Left renal cortex interstitium (tissue), 4 donors: Measurements from ENCODE around the gene ZNHIT1. TPM values are rescaled to one million over a fixed set of nuclear protein-coding genes. Genes with fewer than 3 reads are reported as not detected.
A peak's percentile ranks its signal among the peaks of the same experiment; 100 is the strongest.
"Not testable (repeated sequence)": the region's sequence is repeated elsewhere in the genome, so short reads cannot be mapped to it uniquely, and the experiment has no call there.

ENCODE experiments used
- DNase-seq, 4 donors: peaks; one replicate each; pipeline ENCODE4 v3.0.0-alpha.2; 2013; ENCODE audit warnings: low read depth in 4 of 4, low spot score in 2 of 4, missing footprints in 1 of 4
- polyA plus RNA-seq, 4 donors: library from polyadenylated mRNA; unstranded; fragments of 120-200 nt; gene quantifications; one replicate each; pipeline ENCODE4 v1.2.1, GENCODE V29; 2013; ENCODE audit not compliant: insufficient read length in 4 of 4

The ZNHIT1 gene
- polyA plus RNA-seq, 4 donors: 51.0 to 85.2 (median 71.8) TPM

DNA sequence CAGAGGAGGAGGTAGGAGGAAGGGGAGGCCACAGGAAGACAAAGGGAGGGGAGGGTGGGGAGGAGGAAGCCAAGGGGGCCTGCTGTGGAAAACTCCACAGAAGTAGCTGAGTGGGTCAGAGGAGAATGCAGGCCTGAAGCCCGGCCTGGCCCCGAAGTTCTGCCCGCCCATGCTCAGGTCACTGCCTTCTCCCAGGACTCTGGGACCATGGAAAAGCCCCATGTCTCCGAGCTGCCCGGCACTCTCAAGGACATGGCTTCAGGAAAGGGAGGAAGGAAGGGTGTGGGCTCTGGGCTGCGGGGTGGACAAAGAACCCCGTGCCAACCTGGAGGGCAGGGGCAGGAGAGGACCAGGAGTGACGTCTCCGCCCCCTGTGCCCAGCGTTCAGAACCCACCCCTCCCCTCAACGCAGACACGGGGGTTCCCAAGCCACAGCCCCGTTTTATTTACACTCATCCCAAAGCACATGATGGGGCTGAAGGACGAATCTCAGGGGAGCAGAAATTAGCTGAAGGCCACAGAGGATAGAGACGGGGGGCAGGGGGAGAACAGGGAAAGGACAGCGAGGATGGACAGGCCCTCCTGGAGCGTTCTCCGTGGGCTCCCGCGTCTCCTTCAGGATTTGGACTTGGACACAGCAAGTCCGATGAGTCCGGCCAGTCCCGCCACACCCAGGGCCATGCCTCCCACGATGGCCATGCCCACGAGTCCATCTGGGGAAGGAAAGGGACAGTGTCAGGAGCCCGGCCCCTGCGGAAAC lies 21.4 kb downstream of the ZNHIT1 start:
- no peak for DNase-seq

DNA sequence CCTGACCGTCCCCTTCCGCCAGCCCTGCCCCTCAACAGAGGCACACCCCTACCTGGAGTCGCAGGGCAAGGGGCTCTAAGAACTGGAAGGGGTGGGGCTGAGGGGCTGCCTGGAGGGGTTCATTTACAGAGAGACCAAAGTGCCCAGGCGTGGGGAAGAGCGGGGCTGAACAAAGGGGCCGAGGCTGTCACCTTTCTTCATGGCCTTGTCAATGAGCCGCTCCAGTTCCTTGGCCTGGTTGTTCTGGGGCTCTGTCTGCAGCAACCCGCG lies 21.9 kb downstream of the ZNHIT1 start:
- no peak for DNase-seq

DNA sequence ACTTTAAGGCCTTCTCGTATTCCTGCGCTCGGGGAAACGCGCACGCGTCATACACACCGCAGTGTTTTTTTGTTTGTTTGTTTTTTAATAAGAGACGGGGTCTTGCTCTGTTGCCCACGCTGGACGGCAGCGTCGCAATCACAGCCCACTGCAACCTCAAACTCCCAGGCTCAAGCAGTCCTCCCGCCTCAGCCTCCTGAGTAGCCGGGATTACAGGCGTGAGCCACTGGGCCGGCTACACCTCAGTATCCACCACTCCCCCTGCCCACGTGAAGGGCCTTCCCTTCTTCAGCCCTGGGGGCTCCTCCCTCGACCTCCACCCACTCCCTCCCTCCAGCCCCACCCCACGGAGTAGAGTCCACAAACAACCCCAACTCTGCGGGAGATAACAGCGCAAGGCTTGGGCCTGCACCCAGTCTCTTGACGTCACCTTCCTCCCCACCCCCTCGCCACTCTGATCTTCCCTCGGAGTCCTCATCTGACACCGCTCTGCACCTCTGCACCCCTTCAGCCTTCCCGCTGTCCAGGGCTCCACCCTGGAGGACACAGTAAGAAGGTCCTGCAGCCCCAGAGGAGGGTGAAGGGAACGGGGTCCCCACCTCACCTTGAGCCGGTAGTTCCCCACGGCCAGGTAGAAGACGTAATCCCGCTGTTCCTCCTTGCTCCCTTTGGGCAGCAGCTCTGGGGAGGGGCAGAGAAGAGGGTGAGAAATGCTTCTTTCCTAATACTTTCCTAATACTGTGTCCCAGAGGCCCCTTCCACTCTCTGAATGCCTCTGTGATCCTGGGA lies 22.5 kb downstream of the ZNHIT1 start:
- DNase-seq: no peak

DNA sequence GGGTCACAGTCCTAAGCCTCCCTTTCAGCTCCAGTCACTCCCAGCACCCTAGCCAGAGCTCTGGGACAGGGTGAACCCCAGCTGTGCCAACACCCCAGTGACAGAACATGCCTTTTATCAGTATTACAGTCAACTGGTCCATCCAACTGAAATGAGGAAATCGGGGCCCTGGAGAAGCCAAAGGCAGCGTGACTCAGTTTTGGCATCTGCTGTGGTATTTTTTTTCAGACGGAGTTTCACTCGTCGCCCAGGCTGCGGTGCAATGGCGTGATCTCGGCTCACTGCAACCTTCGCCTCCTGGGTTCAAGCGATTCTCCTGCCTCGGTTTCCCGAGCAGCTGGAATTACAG lies 23.0 kb downstream of the ZNHIT1 start:
- DNase-seq: no peak

DNA sequence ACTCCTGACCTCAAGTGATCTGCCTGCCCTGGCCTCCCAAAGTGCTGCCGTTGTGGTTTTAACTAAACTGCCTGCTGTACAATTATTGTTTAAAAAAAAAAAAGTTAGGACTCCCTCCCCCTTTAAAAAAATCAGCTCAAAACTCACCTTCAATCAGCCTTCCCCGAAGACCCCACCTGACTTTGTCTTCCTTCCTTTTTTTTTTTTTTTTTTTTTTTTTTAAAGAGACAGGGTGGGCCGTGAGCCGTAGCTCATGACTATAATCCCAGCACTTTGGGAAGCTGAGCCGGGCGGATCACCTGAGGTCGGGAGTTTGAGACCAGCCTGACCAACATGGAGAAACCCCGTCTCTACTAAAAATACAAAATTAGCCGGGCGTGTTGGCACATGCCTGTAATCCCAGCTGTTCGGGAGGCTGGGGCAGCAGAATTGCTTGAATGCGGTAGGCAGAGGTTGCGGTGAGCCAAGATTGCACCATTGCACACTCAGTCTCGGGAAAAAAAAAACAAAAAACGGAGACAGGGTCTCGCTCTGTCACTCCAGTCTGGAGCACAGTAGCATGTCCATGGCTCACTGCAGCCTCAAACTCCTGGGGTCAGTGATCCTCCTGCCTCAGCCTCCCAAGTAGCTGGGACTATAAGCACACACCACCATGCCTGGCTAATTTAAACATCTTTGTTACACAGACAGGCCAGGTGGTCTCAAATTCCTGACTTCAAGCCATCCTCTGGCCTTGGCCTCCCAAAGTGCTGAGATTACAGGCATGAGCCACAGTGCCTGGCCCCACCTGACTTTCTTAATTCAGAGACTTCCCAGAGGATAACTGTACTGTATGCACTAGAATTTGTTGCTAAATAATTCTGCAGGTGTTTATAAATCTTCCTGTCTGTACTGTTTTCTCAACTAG lies 23.7 kb downstream of the ZNHIT1 start:
- no peak for DNase-seq

DNA sequence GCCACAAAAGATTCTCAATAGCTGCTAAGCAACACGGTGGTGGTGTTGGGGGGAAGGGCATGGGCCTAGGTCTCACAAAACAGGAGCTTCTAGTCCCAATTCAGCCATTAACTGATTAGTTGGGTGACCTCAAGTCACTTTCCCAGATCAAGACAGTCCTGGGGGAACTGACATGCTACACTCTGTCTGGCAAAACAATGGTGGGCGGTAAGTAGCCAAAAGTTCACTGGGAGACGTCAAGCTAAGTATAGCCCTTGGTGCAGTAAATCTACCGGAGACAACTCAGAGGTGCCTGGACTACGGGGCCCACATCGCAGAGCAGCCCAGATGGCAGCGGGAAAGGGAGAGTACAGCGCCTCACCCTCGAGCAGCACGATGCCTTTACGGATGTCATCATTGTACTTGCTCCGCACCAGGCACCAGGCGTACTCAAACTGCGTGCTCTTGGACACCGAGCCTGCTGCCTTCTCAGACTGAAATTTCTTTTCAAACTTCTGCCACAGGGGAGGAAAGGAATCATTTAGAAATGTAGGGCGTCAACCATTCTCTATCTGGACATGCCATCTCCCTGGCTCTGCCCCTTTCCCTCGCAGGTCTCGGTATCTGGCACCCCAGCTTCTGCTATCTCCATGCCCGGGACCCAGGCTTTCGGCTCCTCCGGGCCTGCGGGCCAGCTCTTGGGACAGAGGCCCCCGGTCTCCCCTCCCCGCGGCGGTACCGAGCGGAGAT lies 25.8 kb downstream of the ZNHIT1 start:
- DNase-seq: no peak

DNA sequence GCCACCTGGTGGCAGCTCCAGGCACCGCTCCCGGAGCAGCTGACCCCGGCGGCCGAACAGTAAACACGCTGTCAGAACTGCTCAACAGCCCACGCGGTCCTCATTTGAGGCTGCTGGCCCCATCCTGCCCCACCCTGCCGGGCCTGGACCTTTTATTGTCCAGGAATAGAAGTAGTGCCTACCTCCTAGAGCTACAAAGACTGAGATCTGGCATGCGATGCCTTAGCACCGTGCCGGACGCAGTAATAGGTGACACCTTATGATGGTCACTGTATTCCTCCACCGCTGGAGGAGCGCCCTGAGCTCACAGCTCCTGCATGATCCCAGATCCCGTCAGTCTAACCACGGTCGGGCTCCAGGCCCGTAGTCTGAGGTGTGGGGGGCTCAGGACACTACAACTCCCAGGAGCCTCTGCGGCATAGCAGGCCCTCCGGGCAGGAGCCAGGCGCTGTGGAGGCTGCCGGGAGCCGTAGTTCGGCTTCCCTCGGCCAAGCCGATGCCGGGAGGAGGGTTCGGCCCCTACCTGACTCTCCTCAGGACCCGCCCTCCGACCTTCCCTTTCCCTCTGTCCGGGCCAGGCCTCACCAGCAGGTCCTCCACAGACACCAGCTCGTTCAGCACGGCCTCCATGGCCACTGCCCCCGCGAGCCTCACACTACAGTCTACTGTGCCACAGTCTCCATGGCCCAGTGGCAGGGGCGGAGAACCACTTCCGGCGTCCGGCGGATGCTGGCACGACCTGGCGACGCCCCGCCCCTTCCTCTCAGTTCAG lies 26.6 kb downstream of the ZNHIT1 start, which contains the start of gene FIS1:
Gene FIS1 (minus strand): TSS at position 707 of the 772 bp plus-strand sequence. CDS start 77 bp downstream, at position 630.
- peak; percentile 84 to 89 (median 88) for DNase-seq

DNA sequence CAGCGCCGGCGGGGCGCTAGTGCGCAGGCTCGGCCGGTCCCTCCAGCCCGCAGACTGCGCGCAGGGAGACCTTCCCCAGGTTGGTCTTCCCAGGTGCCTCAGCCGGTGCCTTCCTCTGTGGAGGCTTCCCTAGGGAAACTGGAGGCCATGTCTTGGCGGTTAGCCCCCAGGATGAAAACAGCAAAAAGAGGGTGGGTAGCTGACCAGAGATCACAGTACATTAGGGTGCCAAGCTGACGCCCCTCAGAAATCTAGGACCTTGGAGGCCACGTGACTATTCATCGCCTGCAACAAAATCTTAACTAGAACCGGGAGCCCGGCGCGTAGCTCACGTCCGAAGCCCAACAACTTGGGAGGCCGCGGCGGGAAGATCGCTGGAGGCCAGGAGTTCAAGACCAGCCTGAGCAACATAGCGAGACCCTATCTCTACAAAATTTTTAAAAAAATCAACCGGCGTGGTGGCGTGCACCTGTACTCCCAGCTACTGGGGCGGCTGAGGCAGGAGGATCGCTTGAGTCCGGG lies 27.2 kb downstream of the ZNHIT1 start:
- DNase-seq: no peak

DNA sequence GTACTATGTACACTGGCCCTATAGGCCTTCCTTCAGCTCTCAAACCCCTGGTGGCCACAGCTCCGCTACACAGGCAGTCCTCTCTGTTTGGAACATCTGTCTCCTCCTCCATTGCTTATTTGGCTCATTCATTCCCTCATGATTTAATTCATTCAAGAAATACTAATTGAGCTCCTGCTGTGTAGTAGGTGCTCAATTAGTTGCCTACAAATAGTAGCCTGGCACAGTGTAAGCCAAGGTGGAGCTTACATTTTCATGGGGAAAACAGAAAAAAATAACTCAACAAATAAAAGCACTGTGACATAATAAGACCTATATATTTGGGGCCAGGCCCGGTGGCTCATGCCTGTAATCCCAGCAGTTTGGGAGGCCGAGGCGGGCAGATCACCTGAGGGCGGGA lies 30.3 kb downstream of the ZNHIT1 start:
- DNase-seq: no peak

DNA sequence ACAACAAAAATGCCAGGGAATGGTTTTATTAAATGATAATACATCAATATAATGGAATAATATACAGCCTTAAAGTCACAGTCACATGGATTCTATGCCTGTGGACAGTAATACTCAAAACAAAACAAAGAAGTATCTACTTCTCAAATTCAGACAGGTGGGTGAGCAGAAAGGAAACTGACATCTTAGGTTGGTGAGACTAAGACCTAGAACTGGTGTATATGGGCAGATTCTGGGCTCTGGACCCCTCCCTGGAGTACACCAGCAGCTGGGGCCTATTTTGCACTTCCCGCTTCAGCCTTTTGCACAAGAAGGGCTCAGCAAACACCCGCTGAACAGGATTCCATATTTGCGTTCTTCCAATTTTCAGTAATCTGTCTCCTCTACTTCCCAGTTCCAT lies 32.4 kb downstream of the ZNHIT1 start:
- DNase-seq: no peak

DNA sequence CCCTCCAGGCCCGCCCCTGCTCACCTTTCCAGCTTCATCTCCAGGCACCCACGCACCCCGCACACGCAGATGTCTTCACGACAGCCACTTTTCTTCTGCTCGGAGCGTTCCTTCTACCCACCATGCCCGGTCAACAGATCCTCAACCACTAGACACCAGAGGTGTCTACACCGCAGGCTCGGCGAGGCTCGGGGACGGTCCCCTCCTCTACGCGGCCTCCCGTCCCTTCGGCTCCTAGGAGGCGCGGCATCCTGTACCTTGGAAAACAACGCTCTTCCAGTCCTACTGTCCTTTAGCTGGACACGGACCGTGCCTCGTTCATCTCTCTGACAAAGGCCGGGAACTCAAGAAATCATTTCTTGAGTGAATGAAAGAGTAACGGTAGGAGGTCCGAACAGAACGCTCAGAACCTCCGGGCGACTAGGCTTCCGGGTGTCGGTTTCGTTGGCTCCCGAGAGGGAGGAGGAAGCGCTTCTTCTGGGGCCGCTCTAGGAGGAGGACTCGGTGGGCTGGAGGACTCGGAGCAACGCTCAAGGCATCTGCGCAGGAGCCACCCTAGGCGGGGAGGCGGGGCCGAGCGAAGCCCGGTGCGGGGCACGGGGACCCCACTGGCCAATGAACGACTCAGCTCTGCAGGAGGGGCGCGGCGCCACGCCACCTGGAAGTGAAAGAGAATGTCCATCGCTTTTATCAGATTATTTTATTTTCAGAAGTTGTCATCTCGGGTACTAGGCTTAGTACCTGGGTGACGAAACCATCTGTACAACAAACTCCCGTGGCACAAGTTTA lies 34.1 kb downstream of the ZNHIT1 start:
- DNase-seq: peak; percentile 92 to 98 (median 92)

DNA sequence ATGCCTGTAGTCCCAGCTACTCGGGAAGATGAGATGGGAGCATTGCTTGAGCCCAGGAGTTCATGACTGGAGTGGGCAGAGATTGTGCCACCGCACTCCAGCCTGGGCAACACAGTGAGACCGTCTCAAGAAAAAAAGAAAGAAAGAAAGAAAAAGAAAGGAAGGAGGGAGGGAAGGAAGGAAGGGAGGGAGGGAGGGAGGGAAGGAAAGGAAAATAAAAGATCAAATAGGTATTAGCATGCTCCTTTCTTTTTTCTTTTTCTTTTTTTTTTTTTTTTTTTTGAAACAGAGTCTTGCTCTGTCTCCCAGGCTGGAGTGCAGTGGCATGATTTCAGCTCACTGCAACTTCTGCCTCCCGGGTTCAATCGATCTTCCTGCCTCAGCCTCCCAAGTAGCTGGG lies 35.2 kb downstream of the ZNHIT1 start:
- not testable (repeated sequence) for DNase-seq

DNA sequence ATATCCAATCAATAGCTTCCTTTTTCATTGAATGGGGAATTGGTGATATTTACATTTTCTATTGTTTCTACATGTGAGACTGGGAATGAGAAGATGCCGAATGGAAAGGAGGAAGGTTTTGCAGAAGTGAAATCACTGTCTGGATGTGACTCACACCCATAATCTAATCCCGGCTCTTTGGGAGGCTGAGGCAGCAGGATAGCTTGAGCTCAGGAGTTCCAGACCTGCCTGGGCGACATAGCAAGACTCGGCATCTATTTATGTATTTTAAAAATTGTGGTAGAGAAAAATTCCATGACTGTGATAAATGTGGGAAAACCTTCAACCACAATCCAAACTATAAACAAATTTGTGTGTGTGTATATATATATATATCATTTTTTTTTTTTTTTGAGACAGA lies 37.8 kb downstream of the ZNHIT1 start:
- DNase-seq: no peak

DNA sequence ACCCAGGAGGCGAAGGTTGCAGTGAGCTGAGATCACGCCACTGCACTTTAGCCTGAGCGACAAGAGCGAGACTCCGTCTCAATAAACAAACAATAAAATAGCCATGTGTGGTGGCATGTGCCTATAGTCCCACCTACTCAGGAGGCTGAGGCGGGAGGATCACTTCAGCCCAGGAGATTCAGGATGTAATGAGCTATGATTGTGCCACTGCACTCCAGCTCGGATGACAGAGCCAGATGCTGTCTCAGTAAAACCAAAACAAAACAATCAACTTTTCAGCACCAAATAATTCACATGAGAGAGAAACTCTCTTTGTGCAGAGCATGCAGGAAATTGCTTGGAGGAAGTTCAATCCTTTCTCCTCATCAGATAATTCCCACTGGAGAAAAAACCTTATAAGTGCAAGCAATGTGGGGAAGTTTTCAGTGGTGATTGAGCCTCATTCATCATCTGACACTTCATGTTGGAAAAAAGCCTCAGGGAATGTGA lies 40.3 kb downstream of the ZNHIT1 start:
- no peak for DNase-seq

DNA sequence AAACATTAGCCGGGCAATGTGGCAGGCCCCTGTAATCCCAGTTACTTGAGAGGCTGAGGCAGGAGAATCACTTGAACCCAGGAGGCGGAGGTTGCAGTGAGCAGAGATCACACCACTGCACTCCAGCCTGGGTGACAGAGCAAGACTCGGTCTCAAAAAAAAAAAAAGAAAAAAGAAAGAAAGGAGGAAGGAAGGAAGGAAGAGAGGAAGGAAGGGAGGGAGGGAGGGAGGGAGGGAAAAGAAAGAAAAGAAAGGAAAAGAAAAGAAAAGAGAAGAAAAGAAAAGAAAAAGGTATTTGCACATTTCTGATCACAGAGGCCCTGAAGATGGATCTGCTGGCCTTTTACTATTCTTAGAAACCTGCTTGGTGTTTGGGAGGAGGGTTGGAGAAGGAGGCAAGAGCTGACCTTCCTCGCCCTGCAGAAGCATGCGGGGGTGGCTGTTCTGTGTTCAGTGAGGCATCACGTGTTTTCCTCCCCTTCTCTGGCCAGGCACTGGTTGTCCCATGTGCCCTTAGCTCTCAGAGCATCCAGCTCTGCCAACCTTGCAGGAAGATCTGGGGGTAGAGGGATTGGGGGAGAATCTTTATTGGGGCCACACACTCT lies 46.2 kb downstream of the ZNHIT1 start:
- DNase-seq: peak in 1 of 4 donors; percentile 34

DNA sequence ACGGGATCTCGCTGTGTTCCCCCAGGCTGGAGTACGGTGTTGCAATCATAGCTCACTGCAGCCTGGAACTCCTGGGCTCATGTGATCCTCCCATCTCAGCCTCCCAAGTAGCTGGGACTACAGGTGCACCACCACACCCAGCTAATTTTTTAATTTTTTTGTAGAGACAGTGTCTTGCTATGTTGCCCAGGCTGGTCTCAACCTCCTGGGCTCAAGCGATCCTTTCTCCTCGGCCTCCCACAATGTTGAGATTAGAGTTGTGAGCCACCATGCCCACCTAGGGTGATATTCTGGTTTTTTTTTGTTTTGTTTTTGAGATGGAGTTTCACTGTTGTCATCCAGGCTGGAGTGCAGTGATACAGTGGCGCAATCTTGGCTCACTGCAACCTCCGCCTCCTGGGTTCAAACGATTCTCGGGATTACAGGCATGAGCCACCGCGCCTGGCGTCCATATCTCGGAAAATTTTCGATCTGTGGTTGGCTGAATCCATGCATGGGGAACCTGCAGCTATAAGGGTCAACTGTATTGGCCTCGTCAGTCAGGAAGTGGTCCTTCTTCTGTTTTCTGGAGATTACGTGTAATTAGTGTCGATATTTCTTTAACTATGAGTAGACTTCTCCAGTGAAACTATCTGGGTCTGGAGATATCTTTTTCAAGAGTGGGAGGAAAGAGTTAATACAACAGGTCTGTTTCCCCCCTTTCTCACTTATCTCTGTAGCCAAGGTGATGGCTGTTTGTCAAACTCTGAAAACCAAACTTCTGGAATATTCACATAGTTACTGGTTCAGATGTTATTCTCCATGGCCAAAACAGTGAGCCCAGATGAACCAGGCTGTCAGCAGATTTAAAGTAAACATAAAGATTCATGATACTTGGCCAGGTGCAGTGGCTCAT lies 47.9 kb downstream of the ZNHIT1 start:
- DNase-seq: no peak

DNA sequence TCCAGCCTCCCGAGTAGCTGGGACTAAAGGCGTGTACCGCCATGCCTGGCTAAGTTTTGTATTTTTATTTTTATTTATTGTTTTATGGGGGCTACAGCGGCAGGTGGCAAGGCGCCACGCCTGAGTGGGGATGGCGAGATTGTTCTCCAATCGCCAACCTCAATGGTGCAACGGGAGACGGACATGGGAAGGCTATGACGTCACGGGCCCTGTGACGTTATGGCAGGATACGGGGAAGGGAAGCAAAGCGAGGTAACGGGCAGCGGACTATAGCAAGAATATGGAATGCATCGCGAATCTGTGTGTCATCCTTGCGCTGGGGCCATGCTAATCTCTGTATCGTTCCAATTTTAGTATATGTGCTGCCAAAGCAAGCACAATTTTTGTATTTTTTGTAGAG lies 51.7 kb downstream of the ZNHIT1 start:
- no peak for DNase-seq
